A549 treated with RU486 at 1 μM for 4 hours (cell line): ENCODE data around the gene YWHAB. TPM values are rescaled to one million over a fixed set of nuclear protein-coding genes. Genes with fewer than 3 reads are reported as not detected.

ENCODE experiments used
- total RNA-seq: library from RNA; stranded (reverse); fragments of 200-300 nt; extraction: Qiagen RNA extraction; gene quantifications from 5 replicates; pipeline ENCODE4 v1.2.3, GENCODE V29; 2022; ENCODE audit warnings: low read depth

Gene YWHAB
- total RNA-seq = 195 to 207 TPM (median 204 TPM) in 5 replicates

DNA sequence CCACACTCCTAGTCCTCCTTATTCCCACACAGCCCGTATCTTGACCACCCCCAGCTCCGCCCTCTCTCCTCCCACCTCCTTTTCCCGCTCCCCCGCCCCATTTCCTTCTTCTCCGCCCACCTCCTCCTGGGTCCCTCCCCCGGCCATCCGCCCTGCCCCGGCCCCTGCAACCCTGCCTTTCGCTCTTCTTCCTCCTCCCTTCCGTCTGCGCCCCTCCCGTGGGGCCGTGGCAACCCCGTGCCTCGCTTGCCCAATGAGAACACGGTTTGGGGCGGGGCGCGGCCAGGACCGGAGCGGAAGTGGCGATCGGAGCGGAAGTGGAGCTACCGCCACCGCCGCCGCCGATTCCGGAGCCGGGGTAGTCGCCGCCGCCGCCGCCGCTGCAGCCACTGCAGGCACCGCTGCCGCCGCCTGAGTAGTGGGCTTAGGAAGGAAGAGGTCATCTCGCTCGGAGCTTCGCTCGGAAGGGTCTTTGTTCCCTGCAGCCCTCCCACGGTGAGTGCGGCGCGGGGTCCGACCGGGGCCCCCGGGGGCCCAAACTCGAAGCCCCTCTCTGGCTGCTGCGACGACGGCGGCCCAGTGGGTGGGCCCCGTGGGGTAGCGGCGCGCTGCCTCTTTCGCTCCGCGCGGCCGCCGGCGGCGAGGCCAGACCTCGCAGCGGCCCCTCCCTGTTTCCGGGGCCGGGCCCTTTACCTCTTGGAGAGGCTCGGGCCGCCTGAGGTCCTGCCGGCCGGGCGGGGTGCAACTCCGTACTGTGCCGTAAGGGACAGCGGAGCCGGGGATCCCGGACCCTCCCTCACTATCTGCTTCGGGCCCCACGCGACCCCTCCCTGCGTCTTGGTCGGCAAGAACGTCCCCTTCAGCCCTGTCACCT lies at the start of gene YWHAB:
TSS of gene YWHAB (plus strand) at position 314 of the 874 bp plus-strand sequence. CDS start 15,829 bp downstream, outside the sequence.

DNA sequence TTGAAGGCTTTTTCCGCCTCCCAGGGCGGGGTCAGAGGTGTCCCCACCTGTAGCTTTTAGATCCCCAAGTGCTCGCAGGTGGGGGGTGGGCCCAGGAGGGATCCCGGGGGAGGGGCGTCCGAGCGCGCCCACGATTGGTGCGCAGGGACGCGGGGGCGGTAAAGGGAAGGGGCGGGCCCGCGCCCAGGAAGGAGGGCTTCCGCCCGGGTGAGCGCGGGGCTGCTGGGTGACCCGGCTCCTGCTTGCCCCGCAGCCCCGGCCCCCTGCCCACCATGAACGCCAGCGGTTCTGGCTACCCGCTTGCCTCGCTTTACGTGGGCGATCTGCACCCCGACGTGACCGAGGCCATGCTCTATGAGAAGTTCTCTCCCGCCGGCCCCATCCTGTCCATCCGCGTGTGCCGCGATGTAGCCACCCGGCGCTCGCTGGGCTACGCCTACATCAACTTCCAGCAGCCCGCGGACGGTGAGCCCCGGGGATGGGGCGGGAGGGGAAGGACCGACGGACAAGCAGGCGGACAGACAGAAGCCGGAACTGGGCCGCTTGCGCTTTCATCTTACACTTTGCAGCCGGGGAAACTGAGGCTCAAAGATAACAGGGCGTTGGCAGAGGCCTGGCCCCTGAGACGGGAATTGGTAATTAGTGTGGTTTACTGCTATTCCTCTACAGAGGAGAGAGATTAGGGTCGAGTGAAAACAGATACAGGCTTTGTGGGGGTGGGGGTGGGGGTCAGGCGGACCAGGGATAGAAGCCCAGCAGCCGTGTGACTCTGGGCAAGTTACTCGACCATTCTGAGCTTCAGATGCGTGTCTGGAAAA lies 24.6 kb downstream of the YWHAB start, which contains the start of gene PABPC1L:
TSS of gene PABPC1L (plus strand) at position 189 of the 818 bp plus-strand sequence. CDS start at position 273, 84 bp downstream.

Other genes starting within 250 kb of the YWHAB start
- gene ADA, start 234.0 kb upstream of the YWHAB start, total RNA-seq = 48.2 to 61.0 TPM (median 54.2 TPM) in 5 replicates
- gene CCN5, start 170.3 kb upstream of the YWHAB start, total RNA-seq = 22.0 to 38.0 TPM (median 23.7 TPM) in 5 replicates
- gene KCNK15, start 139.8 kb upstream of the YWHAB start, total RNA-seq = 0.42 to 0.96 TPM (median 0.80 TPM) in 5 replicates
- gene RIMS4, start 75.2 kb upstream of the YWHAB start, total RNA-seq = 1.0 to 1.4 TPM (median 1.2 TPM) in 5 replicates
- 10.9 to 17.6 TPM (median 15.8 TPM) in 5 replicates for gene PABPC1L, start 24.4 kb downstream of the YWHAB start, total RNA-seq
- 40.7 to 48.2 TPM (median 41.1 TPM) in 5 replicates for gene TOMM34, start 74.7 kb downstream of the YWHAB start, total RNA-seq
- 10.0 to 14.9 TPM (median 14.1 TPM) in 5 replicates for gene STK4, start 80.8 kb downstream of the YWHAB start, total RNA-seq
- not detected in 5 replicates for gene KCNS1, start 215.4 kb downstream of the YWHAB start, total RNA-seq
- not detected in 5 replicates for gene WFDC5, start 229.5 kb downstream of the YWHAB start, total RNA-seq
- gene WFDC12, start 238.8 kb downstream of the YWHAB start, total RNA-seq = not detected in 5 replicates